HepG2 (cell line): ENCODE data around the gene TBL3. TPM values are rescaled to one million over a fixed set of nuclear protein-coding genes. Genes with fewer than 3 reads are reported as not detected.

ENCODE experiments used
- GMEB2 ChIP-seq: IDR thresholded peaks from 2 replicates; pipeline ENCODE4 v1.6.1; 2016; ENCODE audit warnings: missing biosample characterization, missing genetic modification reagents, low read depth
- GPN1 ChIP-seq: sonication (generic); formaldehyde crosslinking; IDR thresholded peaks from 2 replicates; pipeline ENCODE4 v1.5.1; 2020; ENCODE audit warnings: missing genetic modification reagents, borderline replicate concordance
- GTF2F1 ChIP-seq: fragments of 150-350 bp; IDR thresholded peaks from 2 replicates; pipeline ENCODE4 v1.6.1; 2014; ENCODE audit warnings: low read length
- NFYC ChIP-seq: IDR thresholded peaks from 2 replicates; pipeline ENCODE4 v1.6.1; 2016; ENCODE audit warnings: missing genetic modification reagents, missing compliant biosample characterization
- NKX3-1 ChIP-seq: sonication (generic); formaldehyde crosslinking; IDR thresholded peaks from 2 replicates; pipeline ENCODE4 v1.5.0; 2020; ENCODE audit warnings: missing genetic modification reagents
- PCBP2 ChIP-seq: fragments of 200-400 bp; formaldehyde crosslinking; optimal IDR thresholded peaks from 2 replicates; pipeline ENCODE3; 2018; ENCODE audit warnings: low read length, low read depth; ENCODE audit not compliant: poor library complexity, severe bottlenecking
- SSRP1 ChIP-seq: IDR thresholded peaks from 2 replicates; pipeline ENCODE4 v1.6.1; 2016; ENCODE audit warnings: control low read depth
- TRIM24 ChIP-seq: sonication (generic); formaldehyde crosslinking; IDR thresholded peaks from 2 replicates; pipeline ENCODE4 v1.8.0; 2022; ENCODE audit warnings: mild to moderate bottlenecking, missing genetic modification reagents
- ZBTB4 ChIP-seq: sonication (generic); formaldehyde crosslinking; IDR thresholded peaks from 2 replicates; pipeline ENCODE4 v1.4.0; 2020; ENCODE audit warnings: missing genetic modification reagents, mild to moderate bottlenecking, borderline replicate concordance
- ZFAT ChIP-seq: sonication (generic); formaldehyde crosslinking; conservative IDR thresholded peaks from 2 replicates; pipeline ENCODE4 v1.8.1; 2023; ENCODE audit warnings: missing genetic modification reagents, inconsistent platforms
- ZFP62 ChIP-seq: sonication (generic); formaldehyde crosslinking; IDR thresholded peaks from 2 replicates; pipeline ENCODE4 v1.4.0; 2020; ENCODE audit warnings: missing genetic modification reagents
- ZNF121 ChIP-seq: sonication (generic); formaldehyde crosslinking; IDR thresholded peaks from 2 replicates; pipeline ENCODE4 v1.5.0; 2020; ENCODE audit warnings: mild to moderate bottlenecking, missing genetic modification reagents
- ZNF264 ChIP-seq: sonication (generic); formaldehyde crosslinking; IDR thresholded peaks from 2 replicates; pipeline ENCODE4 v1.4.0; 2020; ENCODE audit warnings: missing genetic modification reagents
- ZNF30 ChIP-seq: sonication (generic); formaldehyde crosslinking; IDR thresholded peaks from 2 replicates; pipeline ENCODE4 v1.5.0; 2020; ENCODE audit warnings: mild to moderate bottlenecking, missing genetic modification reagents
- ZNF431 ChIP-seq: sonication (generic); formaldehyde crosslinking; IDR thresholded peaks from 2 replicates; pipeline ENCODE4 v1.9.0; 2022; ENCODE audit warnings: missing genetic modification reagents, low read depth, mild to moderate bottlenecking, borderline replicate concordance
- ZNF503 ChIP-seq: sonication (generic); formaldehyde crosslinking; IDR thresholded peaks from 2 replicates; pipeline ENCODE4 v1.4.0; 2020; ENCODE audit warnings: missing genetic modification reagents
- ZNF512B ChIP-seq: sonication (generic); formaldehyde crosslinking; IDR thresholded peaks from 2 replicates; pipeline ENCODE4 v1.5.1; 2020; ENCODE audit warnings: missing genetic modification reagents, mild to moderate bottlenecking, borderline replicate concordance
- ZNF563 ChIP-seq: sonication (generic); formaldehyde crosslinking; IDR thresholded peaks from 2 replicates; pipeline ENCODE4 v1.8.0; 2022; ENCODE audit warnings: mild to moderate bottlenecking, moderate library complexity, missing genetic modification reagents
- ZNF674 ChIP-seq: sonication (generic); formaldehyde crosslinking; IDR thresholded peaks from 2 replicates; pipeline ENCODE4 v1.5.0; 2020; ENCODE audit warnings: low read depth, mild to moderate bottlenecking, missing genetic modification reagents
- ZNF839 ChIP-seq: sonication (generic); formaldehyde crosslinking; IDR thresholded peaks from 2 replicates; pipeline ENCODE4 v1.4.0; 2020; ENCODE audit warnings: missing genetic modification reagents, mild to moderate bottlenecking, borderline replicate concordance
- polyA plus RNA-seq, 8 experiments: library from polyadenylated mRNA; depleted of rRNA in 3 of 8; stranded (reverse) in 7 of 8; unstranded in 1 of 8; fragments of >200 nt; fragmentation: Illumina TruSeq in 4 of 8; extraction: Trizol in 4 of 8; gene quantifications; 2 replicates each; pipeline versions ENCODE4 v1.2.1 to v1.2.3, GENCODE V29; 2011 to 2016; ENCODE audit warnings: low read depth in 4 of 8, missing spikeins in 1 of 8, mixed read lengths in 1 of 8; ENCODE audit not compliant: insufficient read depth in 1 of 8
- total RNA-seq, 5 experiments: library from RNA; depleted of rRNA; stranded (reverse); fragments of >200 nt; fragmentation: Illumina TruSeq; extraction: Trizol; gene quantifications; 2 replicates each; pipeline ENCODE4 v1.2.3, GENCODE V29; 2016; ENCODE audit warnings: low read depth in 1 of 5

TBL3 gene
- total and polyA plus RNA-seq, 2 of the 13 experiments (the other 11 are each of a cell fraction or from before 2014, with no cell fraction given) = 16.8 to 38.0 TPM

GRCh38 chr16:1983544-1984346 lies 11.9 kb downstream of the TBL3 start, which contains the start of gene GFER (continued):
- TF ChIP-seq ZNF512B (CRISPR knock-in tag) (no peak), ZNF30 (CRISPR knock-in tag) (no peak), ZNF431 (CRISPR knock-in tag) (0 out of 2 replicates have a peak, but pooled peaks have one; percentile 30), ZNF563 (CRISPR knock-in tag) (peak; percentile 54), PCBP2 (no peak), ZNF264 (peak; percentile 25; the same call in 1 of the 2 replicates), ZFP62 (CRISPR knock-in tag) (no peak), GMEB2 (no peak), NFYC (CRISPR knock-in tag) (no peak), TRIM24 (no peak), ZBTB4 (CRISPR knock-in tag) (no peak; the same call in 1 of the 2 replicates), SSRP1 (no peak), ZNF121 (CRISPR knock-in tag) (0 out of 2 replicates have a peak, but pooled peaks have one; percentile 6), ZFAT (CRISPR knock-in tag) (no peak), ZNF674 (CRISPR knock-in tag) (no peak), NKX3-1 (CRISPR knock-in tag) (no peak), ZNF503 (peak; percentile 52; the same call in 1 of the 2 replicates), GPN1 (CRISPR knock-in tag) (no peak), ZNF839 (CRISPR knock-in tag) (no peak), GTF2F1 (no peak)
